Measurements from ENCODE around the gene PODN. TPM values are rescaled to one million over a fixed set of nuclear protein-coding genes. Genes with fewer than 3 reads are reported as not detected.
A peak's percentile ranks its signal among the peaks of the same experiment; 100 is the strongest.

Gene PODN
- total RNA-seq, 1 donor from 2014 or later: 222 TPM

GRCh38 chr1:53048960-53049573 is 12.9 kb upstream of the PODN start:
- ATAC-seq: peak; percentile 51
- DNase-seq (ENCODE audit: low spot score): no peak
- intact Hi-C loops (cut with DNase I): no loop called here

GRCh38 chr1:53049574-53049967 is 12.4 kb upstream of the PODN start:
- ATAC-seq (no peak), DNase-seq (ENCODE audit: low spot score) (no peak)
- intact Hi-C loops (cut with DNase I): no loop called here

- intact Hi-C loops (cut with DNase I): no loop called here
- DNase-seq (ENCODE audit: low spot score) (no peak), ATAC-seq (peak; percentile 69)
Measured at GRCh38 chr1:53050310-53050709, 11.7 kb upstream of the PODN start.

GRCh38 chr1:53051676-53052075 is 10.3 kb upstream of the PODN start:
- intact Hi-C loops (cut with DNase I): no loop called here
- DNase-seq (ENCODE audit: low spot score) (no peak), ATAC-seq (no peak)

GRCh38 chr1:53057127-53057526 is 4.9 kb upstream of the PODN start:
- ATAC-seq (peak; percentile 45), DNase-seq (ENCODE audit: low spot score) (no peak)
- intact Hi-C loops (cut with DNase I): no loop called here

GRCh38 chr1:53060579-53060978 is 1.4 kb upstream of the PODN start:
- ATAC-seq: peak; percentile 4
- DNase-seq (ENCODE audit: low spot score): no peak
- intact Hi-C loops (cut with DNase I): no loop called here

GRCh38 chr1:53061123-53061858 is 722 bp upstream of the PODN start:
- intact Hi-C loops (cut with DNase I): no loop called here
- peak; percentile 87 for DNase-seq (ENCODE audit: low spot score)
- ATAC-seq: peak; percentile 77

- intact Hi-C loops (cut with DNase I): no loop called here
- peak; percentile 0 for ATAC-seq
- DNase-seq (ENCODE audit: low spot score): no peak
Measured at GRCh38 chr1:53062708-53063591, 937 bp downstream of the PODN start.

GRCh38 chr1:53063744-53064515 is 1.9 kb downstream of the PODN start:
- intact Hi-C loops (cut with DNase I): no loop called here
- no peak for ATAC-seq
- no peak for DNase-seq (ENCODE audit: low spot score)

GRCh38 chr1:53065391-53065790 is 3.4 kb downstream of the PODN start:
- intact Hi-C loops (cut with DNase I): no loop called here
- ATAC-seq (no peak), DNase-seq (ENCODE audit: low spot score) (no peak)

- intact Hi-C loops (cut with DNase I): no loop called here
- DNase-seq (ENCODE audit: low spot score) (peak; percentile 55), ATAC-seq (no peak)
Measured at GRCh38 chr1:53066488-53066887, 4.5 kb downstream of the PODN start.

- DNase-seq (ENCODE audit: low spot score) (peak; percentile 54), ATAC-seq (no peak)
- intact Hi-C loops (cut with DNase I): no loop called here
Measured at GRCh38 chr1:53066891-53067738, 5.1 kb downstream of the PODN start.

- ATAC-seq (no peak), DNase-seq (ENCODE audit: low spot score) (no peak)
- intact Hi-C loops (cut with DNase I): no loop called here
Measured at GRCh38 chr1:53067886-53068285, 5.9 kb downstream of the PODN start.

GRCh38 chr1:53068314-53069099 is 6.5 kb downstream of the PODN start:
- DNase-seq (ENCODE audit: low spot score): peak; percentile 51
- no peak for ATAC-seq
- intact Hi-C loops (cut with DNase I): no loop called here

GRCh38 chr1:53069265-53069662 is 7.3 kb downstream of the PODN start:
- intact Hi-C loops (cut with DNase I): no loop called here
- DNase-seq (ENCODE audit: low spot score): peak; percentile 49

GRCh38 chr1:53069663-53070327 is 7.8 kb downstream of the PODN start:
- intact Hi-C loops (cut with DNase I): loop anchor here (10.0 kb wide), 1 partner anchor 115 kb away; no protein-coding TSS in a partner anchor
- ATAC-seq (no peak), DNase-seq (ENCODE audit: low spot score) (peak; percentile 55)

More at GRCh38 chr1:53069265-53069662, 7.3 kb downstream of the PODN start:
- ATAC-seq: no peak

GRCh38 chr1:53070621-53071020 is 8.6 kb downstream of the PODN start:
- intact Hi-C loops (cut with DNase I): loop anchor here (10.0 kb wide), 1 partner anchor 114 kb away; no protein-coding TSS in a partner anchor
- ATAC-seq: no peak
- peak; percentile 56 for DNase-seq (ENCODE audit: low spot score)

Measured in sciatic nerve (tissue), 2 donors.